Upper lobe of left lung (tissue), 6 donors: ENCODE measurements around the gene TFEB. TPM values are rescaled to one million over a fixed set of nuclear protein-coding genes. Genes with fewer than 3 reads are reported as not detected.

Source experiments
- ATAC-seq, 2 donors: fragments of 200-7000 bp; cut with Tn5 transposase; one replicate each; pipeline ENCODE4 v1.9.1; 2022; ENCODE audit warnings: mild to moderate bottlenecking in 2 of 2, moderate library complexity in 2 of 2; ENCODE audit not compliant: low FRiP score in 2 of 2
- DNase-seq, 2 donors: peaks; one replicate each; pipeline ENCODE4 v3.0.0-alpha.2; 2019 to 2020
- H3K27ac ChIP-seq, 4 donors: fragments of 200-600 bp; sonication (generic); one replicate each; pipeline ENCODE4 v1.5.1; 2016 to 2019
- H3K27me3 ChIP-seq, 4 donors: fragments of 200-600 bp; sonication (generic); one replicate each; pipeline ENCODE4 v1.5.1; 2017 to 2019
- H3K36me3 ChIP-seq, 4 donors: fragments of 200-600 bp; sonication (generic); one replicate each; pipeline ENCODE4 v1.5.1; 2016 to 2019
- H3K4me1 ChIP-seq, 4 donors: fragments of 200-600 bp; sonication (generic); one replicate each; pipeline ENCODE4 v1.5.1; 2018 to 2019
- H3K4me3 ChIP-seq, 4 donors: fragments of 200-600 bp; sonication (generic); one replicate each; pipeline ENCODE4 v1.5.1; 2017 to 2019; ENCODE audit warnings: mild to moderate bottlenecking in 2 of 4, moderate library complexity in 1 of 4
- H3K9me3 ChIP-seq, 4 donors: fragments of 200-600 bp; sonication (generic); one replicate each; pipeline ENCODE4 v1.5.1; 2018 to 2019
- EP300 ChIP-seq, 4 donors: sonication (generic); formaldehyde crosslinking; IDR thresholded peaks; one replicate each; pipeline ENCODE4 v1.5.1; 2017; ENCODE audit warnings: antibody characterized with exemption in 4 of 4, control low read depth in 2 of 4
- POLR2A ChIP-seq, 4 donors: fragments of 450-650 bp; IDR thresholded peaks; one replicate each; pipeline ENCODE4 v1.5.1; 2016 to 2017; ENCODE audit warnings: antibody characterized with exemption in 4 of 4, mild to moderate bottlenecking in 2 of 4
- POLR2AphosphoS5 ChIP-seq, 2 donors: sonication (generic); formaldehyde crosslinking; IDR thresholded peaks; one replicate each; pipeline ENCODE4 v1.5.1; 2017; ENCODE audit warnings: antibody characterized with exemption in 2 of 2
- WGBS, 2 donors: methylation state at CpG; one replicate each; pipeline ENCODE4 v1.1.5; 2017 to 2018; 5-methylcytosine and 5-hydroxymethylcytosine counted together
- total RNA-seq, 6 donors: library from RNA; depleted of rRNA in 4 of 6; stranded (reverse); fragments of >200 nt in 4 of 6; gene quantifications; one replicate each; pipeline versions ENCODE4 v1.1.0 to v1.2.1, GENCODE V29; 2016 to 2021
- TF ChIP-seq, protein P1 (sequence below), 6 experiments: fragments of 450-650 bp in 4 of 6; fragments of 200-600 bp in 2 of 6; sonication (generic) in 2 of 6; IDR thresholded peaks; one replicate each; pipeline ENCODE4 v1.5.1; 2016 to 2019; ENCODE audit warnings: antibody characterized with exemption in 6 of 6
- donor health status: DM: no; HTN: no; CAD: no; lungs with moderate emphysema.
- donor health status: DM: no; HTN: yes; CAD: no; lungs with severe emphysema.

TFEB gene
- total RNA-seq, 6 donors from 2014 or later = 20.2 to 46.0 (median 27.3) TPM

DNA sequence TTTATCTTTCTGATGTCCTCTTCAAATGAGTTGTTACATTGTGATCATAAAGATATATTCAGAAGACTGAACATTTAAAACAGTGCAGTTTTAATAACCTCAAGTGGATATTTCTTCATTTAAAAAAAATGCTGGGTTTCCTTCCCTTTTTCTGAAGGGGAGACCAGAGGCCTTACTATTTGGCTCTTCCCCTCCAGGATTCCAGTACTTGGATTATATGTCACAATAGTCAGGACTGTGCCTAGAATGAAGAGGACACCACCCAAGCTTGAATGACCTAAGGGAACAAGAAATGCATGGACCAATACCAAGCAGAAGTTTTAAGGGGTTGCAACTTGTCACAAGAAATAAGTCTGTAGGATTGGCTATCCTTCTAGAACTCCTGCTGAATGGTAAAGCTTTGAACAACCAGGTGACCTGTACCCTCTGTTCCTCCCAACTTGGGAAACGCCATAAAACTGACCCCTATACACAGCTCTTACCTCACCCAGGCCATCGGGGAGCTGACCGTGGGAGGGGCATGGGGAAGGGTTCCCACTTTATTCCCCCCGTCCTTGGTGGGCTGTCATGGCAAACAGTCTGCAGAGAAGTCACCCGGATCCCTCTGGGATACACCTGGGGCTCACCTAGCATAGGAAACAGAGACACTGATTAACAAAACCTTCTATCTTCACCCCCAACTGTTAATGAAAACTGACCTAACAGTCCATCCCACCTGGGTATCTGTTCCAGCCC, 42.3 kb upstream of the TFEB start:
- H3K36me3 ChIP-seq = peaks cover 2 to 43% (median 27%) of the 10 kb centered on the region in 4 donors
- 84 to 88% methylated on average over 5 of the region's 5 CpGs for WGBS, 2 donors
- no peak for TF ChIP-seq EP300 (IDR thresholded peaks at IDR 0.05)
- no peak for TF ChIP-seq POLR2A (IDR thresholded peaks at IDR 0.05)
- no peak for TF ChIP-seq POLR2AphosphoS5 (IDR thresholded peaks at IDR 0.05)
- TF ChIP-seq, protein P1, sequence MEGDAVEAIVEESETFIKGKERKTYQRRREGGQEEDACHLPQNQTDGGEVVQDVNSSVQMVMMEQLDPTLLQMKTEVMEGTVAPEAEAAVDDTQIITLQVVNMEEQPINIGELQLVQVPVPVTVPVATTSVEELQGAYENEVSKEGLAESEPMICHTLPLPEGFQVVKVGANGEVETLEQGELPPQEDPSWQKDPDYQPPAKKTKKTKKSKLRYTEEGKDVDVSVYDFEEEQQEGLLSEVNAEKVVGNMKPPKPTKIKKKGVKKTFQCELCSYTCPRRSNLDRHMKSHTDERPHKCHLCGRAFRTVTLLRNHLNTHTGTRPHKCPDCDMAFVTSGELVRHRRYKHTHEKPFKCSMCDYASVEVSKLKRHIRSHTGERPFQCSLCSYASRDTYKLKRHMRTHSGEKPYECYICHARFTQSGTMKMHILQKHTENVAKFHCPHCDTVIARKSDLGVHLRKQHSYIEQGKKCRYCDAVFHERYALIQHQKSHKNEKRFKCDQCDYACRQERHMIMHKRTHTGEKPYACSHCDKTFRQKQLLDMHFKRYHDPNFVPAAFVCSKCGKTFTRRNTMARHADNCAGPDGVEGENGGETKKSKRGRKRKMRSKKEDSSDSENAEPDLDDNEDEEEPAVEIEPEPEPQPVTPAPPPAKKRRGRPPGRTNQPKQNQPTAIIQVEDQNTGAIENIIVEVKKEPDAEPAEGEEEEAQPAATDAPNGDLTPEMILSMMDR (IDR thresholded peaks at IDR 0.05) = no peak
- peaks cover 20 to 41% (median 35%) of the 10 kb centered on the region in 4 donors for H3K4me1 ChIP-seq
- H3K9me3 ChIP-seq = no peaks in the 10 kb centered on the region
- DNase-seq (no peak), ATAC-seq (no peak)
- H3K27me3 ChIP-seq = no peaks in the 10 kb centered on the region
- H3K27ac ChIP-seq = peak overlapping the region in 1 of 4 donors; percentile 11
- no peak overlapping the region for H3K4me3 ChIP-seq

DNA sequence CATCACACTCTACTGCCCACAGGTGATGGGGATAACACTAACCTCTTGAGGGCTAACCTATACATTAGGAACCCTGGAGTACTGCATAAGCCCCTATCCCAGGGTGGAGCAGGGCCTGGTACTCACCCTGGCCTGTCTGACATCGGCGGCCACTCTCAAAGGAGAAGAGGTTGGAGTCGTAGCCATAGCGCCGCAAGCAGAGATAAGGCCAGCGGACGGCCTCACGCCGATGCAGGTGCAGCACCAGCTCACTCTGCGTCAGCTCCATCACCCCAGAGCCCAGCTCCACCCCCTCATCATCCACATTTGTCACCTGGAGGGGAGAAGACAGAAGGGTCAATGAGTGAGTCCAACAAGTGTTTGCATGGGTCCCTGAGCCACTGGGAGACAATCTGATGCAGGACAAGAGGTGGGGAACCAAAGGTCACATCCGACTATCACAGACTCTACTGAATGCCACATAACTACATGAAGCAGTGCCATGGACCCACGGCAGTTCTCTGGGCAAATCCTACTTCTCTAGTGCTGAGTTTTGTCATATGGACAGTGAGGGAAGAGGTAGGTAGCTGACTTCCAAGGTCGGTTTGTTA, 40.0 kb upstream of the TFEB start:
- no peak for ATAC-seq
- WGBS, 2 donors = 74 to 89% methylated on average over 4 to 13 of the region's 13 CpGs

DNA sequence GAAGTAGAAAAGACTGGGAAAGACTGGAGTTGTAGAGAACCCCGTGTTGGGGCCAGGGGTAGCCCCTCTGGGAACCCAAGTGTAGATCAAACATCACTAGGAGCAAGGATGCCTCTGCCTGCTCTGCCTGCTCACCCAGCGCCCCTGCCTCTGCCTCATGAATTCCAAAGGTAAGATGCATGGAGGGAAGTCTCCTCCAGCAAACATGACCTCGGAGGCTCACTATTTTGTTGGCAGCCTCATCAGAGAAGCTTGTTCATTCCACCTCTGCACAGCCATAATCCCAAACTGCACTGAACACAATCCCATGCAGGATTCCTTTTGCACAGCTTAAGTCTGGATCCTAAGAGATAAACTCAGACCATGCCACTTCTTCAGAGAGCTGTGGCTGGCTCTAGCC, 39.4 kb upstream of the TFEB start:
- H3K27me3 ChIP-seq = no peaks in the 10 kb centered on the region
- ATAC-seq (no peak), DNase-seq (no peak)
- TF ChIP-seq POLR2A (IDR thresholded peaks at IDR 0.05) (no peak), EP300 (IDR thresholded peaks at IDR 0.05) (no peak), POLR2AphosphoS5 (IDR thresholded peaks at IDR 0.05) (no peak)
- TF ChIP-seq, protein P1 (IDR thresholded peaks at IDR 0.05) = no peak
- no peak overlapping the region for H3K27ac ChIP-seq
- peaks cover 9 to 72% (median 52%) of the 10 kb centered on the region in 4 donors for H3K36me3 ChIP-seq
- H3K9me3 ChIP-seq = no peaks in the 10 kb centered on the region
- H3K4me3 ChIP-seq = no peak overlapping the region
- whole genome bisulfite sequencing, 2 donors = 89 to 97% methylated on average over 3 of the region's 3 CpGs
- peaks cover 8 to 27% (median 16%) of the 10 kb centered on the region in 4 donors for H3K4me1 ChIP-seq

More for the DNA sequence above, 40.0 kb upstream of the TFEB start:
- no peaks in the 10 kb centered on the region for H3K9me3 ChIP-seq
- H3K36me3 ChIP-seq = peaks cover 7 to 66% (median 49%) of the 10 kb centered on the region in 4 donors
- no peak overlapping the region for H3K27ac ChIP-seq
- TF ChIP-seq, protein P1 (IDR thresholded peaks at IDR 0.05) = no peak
- TF ChIP-seq EP300 (IDR thresholded peaks at IDR 0.05) = no peak
- DNase-seq = no peak
- peaks cover 8 to 27% (median 16%) of the 10 kb centered on the region in 4 donors for H3K4me1 ChIP-seq
- H3K4me3 ChIP-seq = no peak overlapping the region
- no peaks in the 10 kb centered on the region for H3K27me3 ChIP-seq

DNA sequence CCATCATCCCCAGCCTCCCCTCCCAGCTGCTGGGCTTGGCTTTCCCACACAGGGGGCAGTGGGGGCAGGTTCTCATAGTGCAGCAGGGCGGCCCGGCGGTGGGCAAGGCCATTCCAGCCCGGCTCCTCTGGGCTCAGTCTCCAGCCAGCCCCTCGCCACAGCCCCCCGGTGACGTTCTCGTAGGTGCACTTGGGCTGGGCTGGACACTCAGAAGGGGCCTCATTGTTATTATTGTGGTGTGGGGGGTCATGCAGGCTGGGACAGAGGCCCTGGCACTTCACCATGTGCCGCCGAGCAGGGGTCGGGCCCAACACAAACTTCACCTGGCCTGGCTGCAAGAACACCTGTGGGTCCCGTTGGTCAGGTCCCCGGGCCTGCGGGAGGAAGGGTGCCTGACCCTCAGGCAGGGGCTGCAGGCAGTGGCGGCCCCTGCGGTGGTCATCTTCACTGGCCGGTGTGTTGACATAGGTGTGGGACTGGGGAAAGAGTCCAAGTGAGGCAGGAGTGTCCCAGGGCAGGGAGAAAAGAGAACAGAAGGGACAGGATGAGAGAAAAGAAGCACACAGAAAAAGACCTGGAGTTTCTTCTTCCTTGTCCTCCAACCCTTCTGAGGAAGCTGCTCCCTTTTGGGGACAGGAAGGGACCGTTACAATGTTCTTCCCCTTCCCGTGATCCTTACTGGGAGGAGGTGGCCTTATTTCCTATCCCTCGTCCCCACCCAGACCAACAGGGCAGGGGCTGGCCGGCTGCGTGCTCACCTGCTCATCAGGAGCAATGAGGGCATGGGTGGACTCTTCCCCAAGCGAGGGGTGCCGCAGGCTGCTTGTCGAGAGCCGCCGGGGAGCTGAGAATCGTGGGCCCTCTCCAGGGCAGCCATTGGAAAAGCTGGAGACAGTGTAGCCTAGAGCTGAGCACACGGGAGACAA, 35.9 kb upstream of the TFEB start:
- ATAC-seq = no peak
- peak in 1 of 2 donors; percentile 71 for DNase-seq
- peaks cover 17 to 30% (median 24%) of the 10 kb centered on the region in 4 donors for H3K4me1 ChIP-seq
- H3K27ac ChIP-seq = no peak overlapping the region
- TF ChIP-seq POLR2AphosphoS5 (IDR thresholded peaks at IDR 0.05) (no peak), POLR2A (IDR thresholded peaks at IDR 0.05) (no peak), EP300 (IDR thresholded peaks at IDR 0.05) (no peak)
- TF ChIP-seq, protein P1 (IDR thresholded peaks at IDR 0.05) = no peak
- H3K4me3 ChIP-seq = no peak overlapping the region
- no peaks in the 10 kb centered on the region for H3K9me3 ChIP-seq
- H3K27me3 ChIP-seq = no peaks in the 10 kb centered on the region
- H3K36me3 ChIP-seq = peaks cover 9 to 64% (median 47%) of the 10 kb centered on the region in 4 donors
- 85 to 92% methylated on average over 17 to 27 of the region's 29 CpGs for WGBS, 2 donors
